NCI-H2029 (cell line): ENCODE data around the gene INPP5K.
"Not testable (repeated sequence)": the region's sequence is repeated elsewhere in the genome, so short reads cannot be mapped to it uniquely, and the experiment has no call there.

Source experiments
- DNase-seq: peaks from one replicate; lab custom pipeline; 2025; lab: John Stamatoyannopoulos, UW

Gene INPP5K

GRCh38 chr17:1516388-1517161 lies at the start of gene INPP5K:
Gene INPP5K (minus strand): TSS chr17:1516612. CDS start chr17:1516499, 113 bp downstream.
- DNase-seq, result peak; percentile 88

GRCh38 chr17:1565877-1566276 lies 49.5 kb upstream of the INPP5K start:
- no peak for DNase-seq

- no peak for DNase-seq
Measured at GRCh38 chr17:1563786-1564613, 47.6 kb upstream of the INPP5K start.

- not testable (repeated sequence) for DNase-seq
Measured at GRCh38 chr17:1563471-1563785, 47.0 kb upstream of the INPP5K start.

GRCh38 chr17:1562176-1562643 lies 45.8 kb upstream of the INPP5K start:
- DNase-seq, result no peak

GRCh38 chr17:1561420-1562175 lies 45.2 kb upstream of the INPP5K start:
- no peak for DNase-seq

GRCh38 chr17:1560858-1561355 lies 44.5 kb upstream of the INPP5K start:
- DNase-seq, result no peak

- no peak for DNase-seq
Measured at GRCh38 chr17:1560101-1560857, 43.9 kb upstream of the INPP5K start.

- DNase-seq, result no peak
Measured at GRCh38 chr17:1559047-1560043, 42.9 kb upstream of the INPP5K start.

GRCh38 chr17:1558401-1558800 lies 42.0 kb upstream of the INPP5K start:
- no peak for DNase-seq

- DNase-seq, result no peak
Measured at GRCh38 chr17:1557355-1558095, 41.1 kb upstream of the INPP5K start.

- no peak for DNase-seq
Measured at GRCh38 chr17:1555651-1556471, 39.4 kb upstream of the INPP5K start.

- no peak for DNase-seq
Measured at GRCh38 chr17:1554751-1555540, 38.5 kb upstream of the INPP5K start.

- no peak for DNase-seq
Measured at GRCh38 chr17:1553354-1554266, 37.2 kb upstream of the INPP5K start.

- DNase-seq, result no peak
Measured at GRCh38 chr17:1552932-1553331, 36.5 kb upstream of the INPP5K start.

- DNase-seq, result no peak
Measured at GRCh38 chr17:1551741-1552140, 35.3 kb upstream of the INPP5K start.

- DNase-seq, result no peak
Measured at GRCh38 chr17:1548032-1548431, 31.6 kb upstream of the INPP5K start.
